Measurements from ENCODE around the gene ADAM22.
"Not testable (repeated sequence)": the region's sequence is repeated elsewhere in the genome, so short reads cannot be mapped to it uniquely, and the experiment has no call there.

The ADAM22 gene, protein sequence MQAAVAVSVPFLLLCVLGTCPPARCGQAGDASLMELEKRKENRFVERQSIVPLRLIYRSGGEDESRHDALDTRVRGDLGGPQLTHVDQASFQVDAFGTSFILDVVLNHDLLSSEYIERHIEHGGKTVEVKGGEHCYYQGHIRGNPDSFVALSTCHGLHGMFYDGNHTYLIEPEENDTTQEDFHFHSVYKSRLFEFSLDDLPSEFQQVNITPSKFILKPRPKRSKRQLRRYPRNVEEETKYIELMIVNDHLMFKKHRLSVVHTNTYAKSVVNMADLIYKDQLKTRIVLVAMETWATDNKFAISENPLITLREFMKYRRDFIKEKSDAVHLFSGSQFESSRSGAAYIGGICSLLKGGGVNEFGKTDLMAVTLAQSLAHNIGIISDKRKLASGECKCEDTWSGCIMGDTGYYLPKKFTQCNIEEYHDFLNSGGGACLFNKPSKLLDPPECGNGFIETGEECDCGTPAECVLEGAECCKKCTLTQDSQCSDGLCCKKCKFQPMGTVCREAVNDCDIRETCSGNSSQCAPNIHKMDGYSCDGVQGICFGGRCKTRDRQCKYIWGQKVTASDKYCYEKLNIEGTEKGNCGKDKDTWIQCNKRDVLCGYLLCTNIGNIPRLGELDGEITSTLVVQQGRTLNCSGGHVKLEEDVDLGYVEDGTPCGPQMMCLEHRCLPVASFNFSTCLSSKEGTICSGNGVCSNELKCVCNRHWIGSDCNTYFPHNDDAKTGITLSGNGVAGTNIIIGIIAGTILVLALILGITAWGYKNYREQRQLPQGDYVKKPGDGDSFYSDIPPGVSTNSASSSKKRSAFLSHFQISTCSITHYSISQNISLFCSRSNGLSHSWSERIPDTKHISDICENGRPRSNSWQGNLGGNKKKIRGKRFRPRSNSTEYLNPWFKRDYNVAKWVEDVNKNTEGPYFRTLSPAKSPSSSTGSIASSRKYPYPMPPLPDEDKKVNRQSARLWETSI

GRCh38 chr7:87933953-87934698 lies at the start of gene ADAM22:
ADAM22 (plus strand) TSS chr7:87934251; CDS start chr7:87934466, 215 bp downstream.
- DNase-seq (ENCODE audit: low spot score) = peak; percentile 92
- TF ChIP-seq, protein P1, sequence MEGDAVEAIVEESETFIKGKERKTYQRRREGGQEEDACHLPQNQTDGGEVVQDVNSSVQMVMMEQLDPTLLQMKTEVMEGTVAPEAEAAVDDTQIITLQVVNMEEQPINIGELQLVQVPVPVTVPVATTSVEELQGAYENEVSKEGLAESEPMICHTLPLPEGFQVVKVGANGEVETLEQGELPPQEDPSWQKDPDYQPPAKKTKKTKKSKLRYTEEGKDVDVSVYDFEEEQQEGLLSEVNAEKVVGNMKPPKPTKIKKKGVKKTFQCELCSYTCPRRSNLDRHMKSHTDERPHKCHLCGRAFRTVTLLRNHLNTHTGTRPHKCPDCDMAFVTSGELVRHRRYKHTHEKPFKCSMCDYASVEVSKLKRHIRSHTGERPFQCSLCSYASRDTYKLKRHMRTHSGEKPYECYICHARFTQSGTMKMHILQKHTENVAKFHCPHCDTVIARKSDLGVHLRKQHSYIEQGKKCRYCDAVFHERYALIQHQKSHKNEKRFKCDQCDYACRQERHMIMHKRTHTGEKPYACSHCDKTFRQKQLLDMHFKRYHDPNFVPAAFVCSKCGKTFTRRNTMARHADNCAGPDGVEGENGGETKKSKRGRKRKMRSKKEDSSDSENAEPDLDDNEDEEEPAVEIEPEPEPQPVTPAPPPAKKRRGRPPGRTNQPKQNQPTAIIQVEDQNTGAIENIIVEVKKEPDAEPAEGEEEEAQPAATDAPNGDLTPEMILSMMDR (IDR thresholded peaks at IDR 0.05; ENCODE audit: borderline replicate concordance, control extremely low read depth, extremely low read depth, insufficient read depth, missing control alignments) = no peak
- in situ Hi-C loops (cut with MboI; ENCODE audit: low sequenced_read_pairs, unreplicated experiment) = no loop called here

DNA sequence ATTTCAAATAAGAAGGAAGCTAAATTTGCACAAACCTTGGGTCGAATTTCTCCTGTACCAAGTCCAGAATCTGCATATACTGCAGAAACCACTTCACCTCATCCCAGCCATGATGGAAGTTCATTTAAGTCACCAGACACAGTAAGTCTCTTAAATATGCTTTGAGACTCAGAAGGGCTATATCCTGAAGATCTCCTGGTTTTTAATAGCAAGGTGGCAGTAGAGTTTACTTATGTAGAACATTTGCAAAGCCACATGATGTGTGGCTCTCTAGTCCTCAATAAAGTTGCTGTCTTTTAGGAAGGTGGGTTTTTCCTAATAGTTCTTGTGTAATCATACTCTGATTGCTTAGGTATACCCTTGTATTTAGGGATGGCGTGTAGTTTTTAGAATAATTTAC lies 49.0 kb upstream of the ADAM22 start:
- DNase-seq (ENCODE audit: low spot score) = no peak
- TF ChIP-seq, protein P1 (IDR thresholded peaks at IDR 0.05; ENCODE audit: borderline replicate concordance, control extremely low read depth, extremely low read depth, insufficient read depth, missing control alignments) = no peak
- in situ Hi-C loops (cut with MboI; ENCODE audit: low sequenced_read_pairs, unreplicated experiment) = loop anchor here (10.0 kb wide), 1 partner anchor 380 kb away; no protein-coding TSS in a partner anchor

DNA sequence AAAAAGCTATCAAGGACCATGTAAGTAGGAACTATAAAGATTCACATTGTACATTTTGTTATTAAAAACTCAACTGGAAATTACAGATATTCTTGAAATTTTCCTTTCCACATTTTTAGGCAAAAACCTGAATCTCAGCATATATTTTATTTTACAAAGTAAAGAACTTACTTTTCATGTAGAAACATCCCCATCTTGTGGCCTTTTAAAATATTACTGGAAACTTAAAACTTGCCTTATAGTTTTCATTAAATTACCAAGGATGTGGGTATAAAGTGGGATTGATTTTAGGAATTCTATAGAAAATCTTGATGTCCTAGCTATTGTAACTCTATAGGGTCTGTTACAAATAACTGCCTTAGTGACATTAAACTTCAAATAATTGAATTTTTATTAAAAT lies 47.2 kb upstream of the ADAM22 start:
- in situ Hi-C loops (cut with MboI; ENCODE audit: low sequenced_read_pairs, unreplicated experiment) = loop anchor here (10.0 kb wide), 1 partner anchor 382 kb away; no protein-coding TSS in a partner anchor
- no peak for DNase-seq (ENCODE audit: low spot score)
- TF ChIP-seq, protein P1 (IDR thresholded peaks at IDR 0.05; ENCODE audit: borderline replicate concordance, control extremely low read depth, extremely low read depth, insufficient read depth, missing control alignments) = no peak

- TF ChIP-seq, protein P1 (IDR thresholded peaks at IDR 0.05; ENCODE audit: borderline replicate concordance, control extremely low read depth, extremely low read depth, insufficient read depth, missing control alignments) = no peak
- in situ Hi-C loops (cut with MboI; ENCODE audit: low sequenced_read_pairs, unreplicated experiment) = no loop called here
- no peak for DNase-seq (ENCODE audit: low spot score)
Measured at GRCh38 chr7:87895363-87895762, 38.7 kb upstream of the ADAM22 start.

GRCh38 chr7:87899255-87899654 lies 34.8 kb upstream of the ADAM22 start:
- TF ChIP-seq, protein P1 (IDR thresholded peaks at IDR 0.05; ENCODE audit: borderline replicate concordance, control extremely low read depth, extremely low read depth, insufficient read depth, missing control alignments) = no peak
- no peak for DNase-seq (ENCODE audit: low spot score)
- in situ Hi-C loops (cut with MboI; ENCODE audit: low sequenced_read_pairs, unreplicated experiment) = no loop called here

DNA sequence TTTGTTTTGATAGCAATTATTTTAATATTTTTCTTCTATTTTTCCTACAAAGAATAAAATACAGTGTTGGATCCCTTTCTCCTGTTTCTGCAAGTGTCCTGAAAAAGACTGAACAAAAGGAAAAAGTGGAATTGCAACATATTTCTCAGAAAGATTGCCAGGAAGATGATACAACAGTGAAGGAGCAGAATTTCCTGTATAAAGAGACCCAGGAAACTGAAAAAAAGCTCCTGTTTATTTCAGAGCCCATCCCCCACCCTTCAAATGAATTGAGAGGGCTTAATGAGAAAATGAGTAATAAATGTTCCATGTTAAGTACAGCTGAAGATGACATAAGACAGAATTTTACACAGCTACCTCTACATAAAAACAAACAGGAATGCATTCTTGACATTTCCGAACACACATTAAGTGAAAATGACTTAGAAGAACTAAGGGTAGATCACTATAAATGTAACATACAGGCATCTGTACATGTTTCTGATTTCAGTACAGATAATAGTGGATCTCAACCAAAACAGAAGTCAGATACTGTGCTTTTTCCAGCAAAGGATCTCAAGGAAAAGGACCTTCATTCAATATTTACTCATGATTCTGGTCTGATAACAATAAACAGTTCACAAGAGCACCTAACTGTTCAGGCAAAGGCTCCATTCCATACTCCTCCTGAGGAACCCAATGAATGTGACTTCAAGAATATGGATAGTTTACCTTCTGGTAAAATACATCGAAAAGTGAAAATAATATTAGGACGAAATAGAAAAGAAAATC lies 26.7 kb upstream of the ADAM22 start:
- DNase-seq (ENCODE audit: low spot score); in situ Hi-C loops (cut with MboI; ENCODE audit: low sequenced_read_pairs, unreplicated experiment): not testable (repeated sequence)

DNA sequence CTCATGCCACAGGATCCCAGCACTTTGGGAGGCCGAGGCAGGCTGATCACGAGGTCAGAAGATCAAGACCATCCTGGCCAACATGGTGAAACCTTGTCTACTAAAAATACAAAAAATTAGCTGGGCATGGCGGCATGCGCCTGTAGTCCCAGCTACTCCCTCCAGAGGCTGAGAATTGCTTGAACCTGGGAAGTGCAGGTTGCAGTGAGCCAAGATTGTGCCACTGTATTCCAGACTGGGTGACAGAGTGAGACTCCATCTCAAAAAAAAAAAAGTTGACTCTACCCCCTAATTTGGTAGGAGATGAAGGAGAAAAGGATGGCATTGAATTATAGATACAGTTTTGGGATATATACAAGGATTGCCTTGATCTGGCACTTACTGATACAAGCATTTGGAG lies 25.2 kb upstream of the ADAM22 start:
- in situ Hi-C loops (cut with MboI; ENCODE audit: low sequenced_read_pairs, unreplicated experiment) = not testable (repeated sequence)

More for the DNA sequence above, 25.2 kb upstream of the ADAM22 start:
- DNase-seq (ENCODE audit: low spot score) = not testable (repeated sequence)

Data from GM13976 (cell line).